ENCODE data around the gene CA5B.

GRCh38 chrX:15751155-15751819 lies 13.2 kb downstream of the CA5B start:
- TF ChIP-seq CTCF (IDR thresholded peaks at IDR 0.05): no peak
- TF ChIP-seq POLR2A (IDR thresholded peaks at IDR 0.05): no peak
